H9 (cell line): ENCODE measurements around the gene RPL7L1. TPM values are rescaled to one million over a fixed set of nuclear protein-coding genes. Genes with fewer than 3 reads are reported as not detected.

ENCODE experiments used
- DNase-seq: peaks from one replicate; pipeline ENCODE4 v3.0.0-alpha.2; 2017
- H2AFZ ChIP-seq: one replicate; pipeline ENCODE4 v1.6.1; 2013; ENCODE audit warnings: mild to moderate bottlenecking, low read length, control low read depth, moderate library complexity
- H2AK5ac ChIP-seq: 2 replicates; pipeline ENCODE4 v1.6.1; 2013; ENCODE audit warnings: low read length, control low read depth, mixed read lengths; ENCODE audit not compliant: insufficient read length
- H2BK120ac ChIP-seq: one replicate; pipeline ENCODE4 v1.6.1; 2013; ENCODE audit warnings: low read depth, mild to moderate bottlenecking, low read length, control low read depth, inconsistent platforms; ENCODE audit not compliant: poor library complexity, severe bottlenecking
- H2BK12ac ChIP-seq: 2 replicates; pipeline ENCODE4 v1.6.1; 2013; ENCODE audit warnings: low read length, control low read depth, mixed read lengths, low read depth; ENCODE audit not compliant: insufficient read length
- H2BK15ac ChIP-seq: 2 replicates; pipeline ENCODE4 v1.6.1; 2013; ENCODE audit warnings: low read depth, low read length, control low read depth
- H2BK20ac ChIP-seq: one replicate; pipeline ENCODE4 v1.6.1; 2013; ENCODE audit warnings: low read depth, mild to moderate bottlenecking, low read length, control low read depth, inconsistent platforms; ENCODE audit not compliant: poor library complexity, severe bottlenecking
- H2BK5ac ChIP-seq: 2 replicates; pipeline ENCODE4 v1.6.1; 2013; ENCODE audit warnings: low read length, control low read depth, mixed read lengths; ENCODE audit not compliant: insufficient read length
- H3K14ac ChIP-seq: 2 replicates; pipeline ENCODE4 v1.6.1; 2013; ENCODE audit warnings: low read length, control low read depth; ENCODE audit not compliant: insufficient read depth
- H3K18ac ChIP-seq: 2 replicates; pipeline ENCODE4 v1.6.1; 2013; ENCODE audit warnings: low read depth, mild to moderate bottlenecking, mixed read lengths, low read length, control low read depth; ENCODE audit not compliant: insufficient read length
- H3K23ac ChIP-seq: 2 replicates; pipeline ENCODE4 v1.6.1; 2013; ENCODE audit warnings: low read length, control low read depth, mixed read lengths, low read depth; ENCODE audit not compliant: insufficient read length
- H3K23me2 ChIP-seq: 2 replicates; pipeline ENCODE4 v1.6.1; 2013; ENCODE audit warnings: low read depth, mild to moderate bottlenecking, mixed read lengths, low read length, control low read depth; ENCODE audit not compliant: insufficient read length, poor library complexity, severe bottlenecking
- H3K27ac ChIP-seq: 2 replicates; pipeline ENCODE4 v1.5.1; 2013; ENCODE audit warnings: low read length, control low read depth, mixed read lengths, low read depth; ENCODE audit not compliant: insufficient read length
- H3K27me3 ChIP-seq: 2 replicates; pipeline ENCODE4 v1.6.1; 2013; ENCODE audit warnings: low read length, control low read depth, inconsistent platforms; ENCODE audit not compliant: insufficient read depth
- H3K4ac ChIP-seq: 2 replicates; pipeline ENCODE4 v1.6.1; 2013; ENCODE audit warnings: low read depth, mild to moderate bottlenecking, control low read depth, inconsistent platforms, low read length, moderate library complexity
- H3K4me1 ChIP-seq: 2 replicates; pipeline ENCODE4 v1.6.1; 2013; ENCODE audit warnings: low read length, control low read depth, inconsistent platforms; ENCODE audit not compliant: insufficient read depth
- H3K4me2 ChIP-seq: 2 replicates; pipeline ENCODE4 v1.6.1; 2013; ENCODE audit warnings: low read length, control low read depth, mixed read lengths; ENCODE audit not compliant: insufficient read length, insufficient read depth
- H3K56ac ChIP-seq: 2 replicates; pipeline ENCODE4 v1.6.1; 2013; ENCODE audit warnings: low read depth, mild to moderate bottlenecking, mixed read lengths, low read length, control low read depth; ENCODE audit not compliant: insufficient read length
- H3K79me1 ChIP-seq: 2 replicates; pipeline ENCODE4 v1.6.1; 2013; ENCODE audit warnings: low read depth, mild to moderate bottlenecking, moderate library complexity, low read length, control low read depth, inconsistent platforms; ENCODE audit not compliant: insufficient read depth, poor library complexity, severe bottlenecking
- H3K79me2 ChIP-seq: 2 replicates; pipeline ENCODE4 v1.6.1; 2013; ENCODE audit warnings: low read length, control low read depth, inconsistent platforms; ENCODE audit not compliant: insufficient read depth
- H3K9ac ChIP-seq: 2 replicates; pipeline ENCODE4 v1.6.1; 2013; ENCODE audit warnings: low read length, control low read depth, mixed read lengths; ENCODE audit not compliant: insufficient read length; ENCODE audit errors: extremely low read depth
- H3K9me3 ChIP-seq: one replicate; pipeline ENCODE4 v1.6.1; 2013; ENCODE audit warnings: low read depth, low read length, inconsistent platforms; ENCODE audit not compliant: control insufficient read depth
- H3T11ph ChIP-seq: one replicate; pipeline ENCODE4 v1.6.1; 2013; ENCODE audit warnings: mild to moderate bottlenecking, low read length, control low read depth, inconsistent platforms
- H4K20me1 ChIP-seq: one replicate; pipeline ENCODE4 v1.6.1; 2013; ENCODE audit not compliant: control insufficient read depth, insufficient read length, insufficient read depth
- H4K5ac ChIP-seq: 2 replicates; pipeline ENCODE4 v1.6.1; 2013; ENCODE audit warnings: low read depth, mild to moderate bottlenecking, mixed read lengths, low read length, control low read depth; ENCODE audit not compliant: insufficient read length
- H4K8ac ChIP-seq: replicated peaks from 2 replicates; pipeline ENCODE4 v1.6.1; 2013; ENCODE audit warnings: low read length, control low read depth, mixed read lengths, low read depth; ENCODE audit not compliant: insufficient read length
- H4K91ac ChIP-seq: 2 replicates; pipeline ENCODE4 v1.6.1; 2013; ENCODE audit warnings: low read depth, mild to moderate bottlenecking, moderate library complexity, mixed read lengths, low read length, control low read depth; ENCODE audit not compliant: insufficient read length
- H3K27ac Mint-ChIP-seq, 3 experiments: 2 replicates in 2 of 3; 3 replicates in 1 of 3; pipeline ENCODE4 v1.8.0; 2020 to 2021; ENCODE audit warnings: mixed read lengths in 3 of 3, mild to moderate bottlenecking in 1 of 3, moderate library complexity in 1 of 3
- H3K27me3 Mint-ChIP-seq: 2 replicates; pipeline ENCODE4 v1.8.0; 2021; ENCODE audit warnings: low read depth, mild to moderate bottlenecking, moderate library complexity, mixed read lengths
- H3K36me3 Mint-ChIP-seq, 3 experiments: 2 replicates in 2 of 3; 3 replicates in 1 of 3; pipeline ENCODE4 v1.8.0; 2020 to 2021; ENCODE audit warnings: low read depth in 3 of 3, mixed read lengths in 3 of 3; ENCODE audit not compliant: insufficient read depth in 1 of 3
- H3K4me1 Mint-ChIP-seq, 2 experiments: 2 replicates each; pipeline ENCODE4 v1.8.0; 2020; ENCODE audit warnings: mixed read lengths in 2 of 2
- H3K4me3 Mint-ChIP-seq, 2 experiments: 2 replicates in 1 of 2; 3 replicates in 1 of 2; pipeline ENCODE4 v1.8.0; 2020 to 2021; ENCODE audit warnings: mild to moderate bottlenecking in 2 of 2, mixed read lengths in 2 of 2, moderate library complexity in 1 of 2
- H3K9me3 Mint-ChIP-seq, 2 experiments: 2 replicates in 1 of 2; 3 replicates in 1 of 2; pipeline ENCODE4 v1.8.0; 2020; ENCODE audit warnings: mild to moderate bottlenecking in 2 of 2, mixed read lengths in 2 of 2, moderate library complexity in 1 of 2
- WGBS: extraction: QIAGEN DNeasy Blood & Tissue Kit; methylation state at CpG from one replicate; pipeline ENCODE4 v1.1.7; 2013; ENCODE audit warnings: missing lambda C conversion rate, low lambda C conversion rate, mixed read lengths; ENCODE audit not compliant: insufficient read length; ENCODE audit errors: extremely low coverage; 5-methylcytosine and 5-hydroxymethylcytosine counted together
- total RNA-seq: library from RNA; stranded (reverse); gene quantifications from 2 replicates; pipeline ENCODE4 v1.2.1, GENCODE V29; 2021
- TF ChIP-seq, protein P1 (sequence below): fragments of 200-600 bp; sonication (generic); conservative IDR thresholded peaks from 3 replicates; pipeline ENCODE4 v1.8.0; 2021; ENCODE audit warnings: antibody characterized with exemption, mild to moderate bottlenecking

RPL7L1 gene
- total RNA-seq, 1 experiment from 2014 or later = 130 TPM

DNA sequence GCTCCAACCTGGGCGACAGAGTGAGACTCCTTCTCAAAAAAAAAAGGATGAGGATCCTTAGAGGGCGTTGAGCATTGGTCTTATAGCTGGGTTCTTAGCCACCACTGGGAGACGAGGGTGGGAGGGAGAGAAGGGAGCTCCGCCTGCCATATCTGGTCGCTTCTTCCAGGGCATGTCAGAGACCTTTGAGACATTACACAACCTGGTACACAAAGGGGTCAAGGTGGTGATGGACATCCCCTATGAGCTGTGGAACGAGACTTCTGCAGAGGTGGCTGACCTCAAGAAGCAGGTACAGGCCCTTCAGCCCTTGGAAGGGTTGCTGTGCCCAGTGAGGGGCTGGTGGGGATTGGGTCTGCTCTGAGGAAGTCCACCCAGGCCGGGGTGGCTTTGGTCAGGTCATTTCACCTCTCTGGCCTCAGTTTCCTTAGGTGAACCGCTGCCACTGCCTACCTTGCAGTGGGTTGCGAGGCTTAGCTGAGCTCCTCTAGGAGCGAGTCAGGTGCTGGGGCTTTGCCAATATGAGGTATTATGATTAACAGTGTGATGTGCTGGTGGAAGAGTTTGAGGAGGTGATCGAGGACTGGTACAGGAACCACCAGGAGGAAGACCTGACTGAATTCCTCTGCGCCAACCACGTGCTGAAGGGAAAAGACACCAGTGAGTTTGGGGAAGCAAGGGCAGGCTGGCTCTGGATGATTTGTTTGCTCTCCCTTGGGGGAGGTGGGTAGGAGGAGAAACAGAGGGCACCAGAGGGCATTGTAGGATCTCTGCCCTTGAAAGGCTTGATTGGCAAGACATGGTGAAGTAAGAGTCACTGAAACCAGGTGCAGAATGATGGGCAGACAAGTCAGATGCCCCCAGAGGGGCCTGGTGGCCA is 58.4 kb downstream of the RPL7L1 start:
- Histone ChIP-seq H3K23me2 (no peaks in the 10 kb centered on the region), H3K27me3 (no peaks in the 10 kb centered on the region), H2BK20ac (no peak overlapping the region), H4K5ac (no peak overlapping the region), H2BK120ac (no peak overlapping the region), H3K27ac (no peak overlapping the region), H2BK15ac (no peak overlapping the region), H3K79me2 (peaks cover 2% of the 10 kb centered on the region; the same call in 1 of the 2 replicates), H4K20me1 (peaks cover 2% of the 10 kb centered on the region), H3K14ac (no peak overlapping the region), H4K8ac (no peak overlapping the region), H2BK5ac (no peak overlapping the region), H3K4me2 (no peak overlapping the region), H3K4me1 (no peaks in the 10 kb centered on the region), H3T11ph (no peak overlapping the region), H2AK5ac (no peak overlapping the region), H3K56ac (no peak overlapping the region), H4K91ac (no peak overlapping the region), H2AFZ (no peak overlapping the region), H3K9ac (no peak overlapping the region), H3K4ac (no peak overlapping the region), H2BK12ac (no peak overlapping the region), H3K23ac (no peak overlapping the region), H3K9me3 (no peaks in the 10 kb centered on the region), H3K79me1 (no peaks in the 10 kb centered on the region), H3K18ac (no peak overlapping the region)
- H3K36me3 Mint-ChIP-seq = peaks cover 36 to 81% (median 62%) of the 10 kb centered on the region in 3 experiments
- no peaks in the 10 kb centered on the region for H3K27me3 Mint-ChIP-seq
- no peak for DNase-seq
- peak overlapping the region in 1 of 3 experiments; percentile 50; a peak in 3 of 7 replicates for H3K27ac Mint-ChIP-seq
- no peaks in the 10 kb centered on the region; a peak in 1 of 5 replicates for H3K9me3 Mint-ChIP-seq
- H3K4me3 Mint-ChIP-seq = no peak overlapping the region
- WGBS = no CpG with 5 or more reads among the region's 13 CpGs
- H3K4me1 Mint-ChIP-seq = peaks cover 11 to 14% of the 10 kb centered on the region in 2 experiments
- TF ChIP-seq, protein P1, sequence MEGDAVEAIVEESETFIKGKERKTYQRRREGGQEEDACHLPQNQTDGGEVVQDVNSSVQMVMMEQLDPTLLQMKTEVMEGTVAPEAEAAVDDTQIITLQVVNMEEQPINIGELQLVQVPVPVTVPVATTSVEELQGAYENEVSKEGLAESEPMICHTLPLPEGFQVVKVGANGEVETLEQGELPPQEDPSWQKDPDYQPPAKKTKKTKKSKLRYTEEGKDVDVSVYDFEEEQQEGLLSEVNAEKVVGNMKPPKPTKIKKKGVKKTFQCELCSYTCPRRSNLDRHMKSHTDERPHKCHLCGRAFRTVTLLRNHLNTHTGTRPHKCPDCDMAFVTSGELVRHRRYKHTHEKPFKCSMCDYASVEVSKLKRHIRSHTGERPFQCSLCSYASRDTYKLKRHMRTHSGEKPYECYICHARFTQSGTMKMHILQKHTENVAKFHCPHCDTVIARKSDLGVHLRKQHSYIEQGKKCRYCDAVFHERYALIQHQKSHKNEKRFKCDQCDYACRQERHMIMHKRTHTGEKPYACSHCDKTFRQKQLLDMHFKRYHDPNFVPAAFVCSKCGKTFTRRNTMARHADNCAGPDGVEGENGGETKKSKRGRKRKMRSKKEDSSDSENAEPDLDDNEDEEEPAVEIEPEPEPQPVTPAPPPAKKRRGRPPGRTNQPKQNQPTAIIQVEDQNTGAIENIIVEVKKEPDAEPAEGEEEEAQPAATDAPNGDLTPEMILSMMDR = no peak
